Effector memory CD4-positive, alpha-beta T cell (primary cell): ENCODE results near the gene CCL26.
"Not testable (repeated sequence)": the region's sequence is repeated elsewhere in the genome, so short reads cannot be mapped to it uniquely, and the experiment has no call there.

Source experiments
- DNase-seq, 3 donors: peaks; one replicate each; pipeline ENCODE4 v3.0.0-alpha.2; 2020
- H3K27ac ChIP-seq: 2 replicates; pipeline ENCODE4 v1.7.0; 2013; ENCODE audit warnings: mild to moderate bottlenecking, low read length, moderate library complexity; ENCODE audit not compliant: insufficient read depth, poor library complexity, severe bottlenecking
- H3K27me3 ChIP-seq: replicated peaks from 2 replicates; pipeline ENCODE4 v1.7.0; 2013; ENCODE audit warnings: mild to moderate bottlenecking, low read length; ENCODE audit not compliant: insufficient read depth, control insufficient read depth, poor library complexity, severe bottlenecking
- H3K36me3 ChIP-seq: 2 replicates; pipeline ENCODE4 v1.7.0; 2013; ENCODE audit warnings: mild to moderate bottlenecking, low read length, moderate library complexity; ENCODE audit not compliant: control insufficient read depth, insufficient read depth
- H3K4me1 ChIP-seq: 2 replicates; pipeline ENCODE4 v1.7.0; 2013; ENCODE audit warnings: low read length, mild to moderate bottlenecking; ENCODE audit not compliant: control insufficient read depth, insufficient read depth, poor library complexity, severe bottlenecking
- H3K4me3 ChIP-seq: 2 replicates; pipeline ENCODE4 v1.7.0; 2013; ENCODE audit warnings: low read length, low read depth, mild to moderate bottlenecking; ENCODE audit not compliant: insufficient read depth, poor library complexity, severe bottlenecking
- H3K9me3 ChIP-seq: 2 replicates; pipeline ENCODE4 v1.7.0; 2013; ENCODE audit warnings: mild to moderate bottlenecking, low read length, moderate library complexity; ENCODE audit not compliant: control insufficient read depth

The CCL26 gene

GRCh38 chr7:75773958-75774357 is 1.9 kb upstream of the CCL26 start:
- H3K4me1 ChIP-seq, DNase-seq, H3K27me3 ChIP-seq, H3K27ac ChIP-seq, H3K4me3 ChIP-seq, H3K9me3 ChIP-seq, H3K36me3 ChIP-seq: not testable (repeated sequence)

- no peaks in the 10 kb centered on the region for H3K4me1 ChIP-seq
- H3K36me3 ChIP-seq: no peaks in the 10 kb centered on the region
- H3K27ac ChIP-seq: no peak overlapping the region
- no peaks in the 10 kb centered on the region for H3K9me3 ChIP-seq
- H3K4me3 ChIP-seq: no peak overlapping the region
- no peaks in the 10 kb centered on the region for H3K27me3 ChIP-seq
- no peak for DNase-seq
These were observed 787 bp downstream of the CCL26 start for GRCh38 chr7:75771224-75771623.

- no peak for DNase-seq
- H3K4me1 ChIP-seq: no peaks in the 10 kb centered on the region
These were observed 9.6 kb downstream of the CCL26 start for GRCh38 chr7:75762350-75762917.

GRCh38 chr7:75761801-75762200 is 10.2 kb downstream of the CCL26 start:
- DNase-seq, H3K27me3 ChIP-seq, H3K4me1 ChIP-seq, H3K27ac ChIP-seq, H3K36me3 ChIP-seq, H3K9me3 ChIP-seq, H3K4me3 ChIP-seq: not testable (repeated sequence)

More at GRCh38 chr7:75762350-75762917, 9.6 kb downstream of the CCL26 start:
- Histone ChIP-seq H3K36me3 (no peaks in the 10 kb centered on the region), H3K4me3 (no peak overlapping the region), H3K27me3 (no peaks in the 10 kb centered on the region), H3K9me3 (no peaks in the 10 kb centered on the region), H3K27ac (no peak overlapping the region)

- H3K4me3 ChIP-seq: no peak overlapping the region
- H3K9me3 ChIP-seq: no peaks in the 10 kb centered on the region
These were observed 13.5 kb downstream of the CCL26 start for GRCh38 chr7:75758491-75758890.

GRCh38 chr7:75757860-75758259 is 14.2 kb downstream of the CCL26 start:
- Histone ChIP-seq H3K4me3 (no peak overlapping the region), H3K27me3 (no peaks in the 10 kb centered on the region), H3K27ac (no peak overlapping the region), H3K9me3 (no peaks in the 10 kb centered on the region), H3K36me3 (no peaks in the 10 kb centered on the region), H3K4me1 (no peaks in the 10 kb centered on the region)
- no peak for DNase-seq

More at GRCh38 chr7:75758491-75758890, 13.5 kb downstream of the CCL26 start:
- Histone ChIP-seq H3K36me3 (no peaks in the 10 kb centered on the region), H3K27ac (no peak overlapping the region), H3K4me1 (no peaks in the 10 kb centered on the region), H3K27me3 (no peaks in the 10 kb centered on the region)
- DNase-seq: no peak

- Histone ChIP-seq H3K9me3 (no peaks in the 10 kb centered on the region), H3K27me3 (no peaks in the 10 kb centered on the region), H3K27ac (no peak overlapping the region), H3K4me1 (no peaks in the 10 kb centered on the region), H3K36me3 (no peaks in the 10 kb centered on the region), H3K4me3 (no peak overlapping the region)
- DNase-seq: no peak
These were observed 14.9 kb downstream of the CCL26 start for GRCh38 chr7:75756991-75757676.

- Histone ChIP-seq H3K27me3 (no peaks in the 10 kb centered on the region), H3K27ac (no peak overlapping the region), H3K9me3 (no peaks in the 10 kb centered on the region), H3K36me3 (no peaks in the 10 kb centered on the region), H3K4me3 (no peak overlapping the region), H3K4me1 (no peaks in the 10 kb centered on the region)
- DNase-seq: no peak
These were observed 15.6 kb downstream of the CCL26 start for GRCh38 chr7:75756206-75756990.

- Histone ChIP-seq H3K4me1 (peaks cover 3% of the 10 kb centered on the region), H3K4me3 (no peak overlapping the region)
These were observed 28.6 kb downstream of the CCL26 start for GRCh38 chr7:75743455-75743859.

More at GRCh38 chr7:75743455-75743859, 28.6 kb downstream of the CCL26 start:
- Histone ChIP-seq H3K27ac (no peak overlapping the region), H3K9me3 (no peaks in the 10 kb centered on the region), H3K27me3 (no peaks in the 10 kb centered on the region), H3K36me3 (no peaks in the 10 kb centered on the region)
- no peak for DNase-seq
